K562 (cell line): ENCODE measurements around the gene ZNF318. TPM values are rescaled to one million over a fixed set of nuclear protein-coding genes. Genes with fewer than 3 reads are reported as not detected.
A peak's percentile ranks its signal among the peaks of the same experiment; 100 is the strongest.

ENCODE experiments used
- ARID3A ChIP-seq: IDR thresholded peaks from 2 replicates; pipeline ENCODE4 v1.6.1; 2012; ENCODE audit warnings: low read depth, low read length, improper control_type of control experiment, borderline replicate concordance
- BCLAF1 ChIP-seq, 2 experiments: fragments of 450-650 bp in 1 of 2; IDR thresholded peaks; 2 replicates each; pipeline ENCODE4 v1.6.1; 2011 to 2017; ENCODE audit warnings: low read depth in 2 of 2, antibody characterized with exemption in 1 of 2, borderline replicate concordance in 1 of 2, low read length in 1 of 2, mild to moderate bottlenecking in 1 of 2, mixed read lengths in 1 of 2; ENCODE audit not compliant: control insufficient read depth in 1 of 2
- CHD1 ChIP-seq: fragments of 200-600 bp; sonication (generic); IDR thresholded peaks from one replicate; pipeline ENCODE4 v1.6.1; 2012; ENCODE audit warnings: mild to moderate bottlenecking, moderate library complexity, low read length, inconsistent platforms
- CTCF ChIP-seq, 3 experiments: IDR thresholded peaks in 2 of 3; conservative IDR thresholded peaks in 1 of 3; 2 replicates each; pipeline ENCODE4 v1.5.1; 2011 to 2012; ENCODE audit warnings: low read length in 3 of 3, mild to moderate bottlenecking in 3 of 3, control low read depth in 2 of 3, improper control_type of control experiment in 1 of 3, inconsistent platforms in 1 of 3, low read depth in 1 of 3, mixed read lengths in 1 of 3, moderate library complexity in 1 of 3; ENCODE audit not compliant: insufficient read depth in 2 of 3
- DIDO1 ChIP-seq: fragments of 450-650 bp; IDR thresholded peaks from 2 replicates; pipeline ENCODE4 v1.6.1; 2016; ENCODE audit warnings: low read depth, missing biosample characterization, missing genetic modification characterization
- FOXJ2 ChIP-seq: fragments of 200-800 bp; sonication (Bioruptor generic); IDR thresholded peaks from 2 replicates; pipeline ENCODE4 v1.6.1; 2016; ENCODE audit warnings: missing genetic modification characterization, missing compliant biosample characterization
- HNRNPK ChIP-seq: fragments of 200-400 bp; formaldehyde crosslinking; IDR thresholded peaks from one replicate; pipeline ENCODE4 v1.6.1; 2018; ENCODE audit warnings: mild to moderate bottlenecking, low read depth, low read length; ENCODE audit not compliant: poor library complexity, severe bottlenecking
- NR2F6 ChIP-seq: fragments of 450-650 bp; formaldehyde crosslinking; IDR thresholded peaks from 2 replicates; pipeline ENCODE4 v1.4.0; 2020; ENCODE audit warnings: mild to moderate bottlenecking
- PHF21A ChIP-seq: fragments of 450-650 bp; IDR thresholded peaks from 2 replicates; pipeline ENCODE4 v1.6.1; 2017; ENCODE audit warnings: low read depth, borderline replicate concordance
- SAP30 ChIP-seq: fragments of 200-600 bp; sonication (generic); IDR thresholded peaks from 2 replicates; pipeline ENCODE4 v1.6.1; 2012; ENCODE audit warnings: borderline replicate concordance, low read depth, mild to moderate bottlenecking, moderate library complexity, low read length, control low read depth, inconsistent platforms; ENCODE audit not compliant: insufficient read depth, poor library complexity, severe bottlenecking
- SMAD1 ChIP-seq: fragments of 150-350 bp; IDR thresholded peaks from 2 replicates; pipeline ENCODE4 v1.6.1; 2014; ENCODE audit warnings: low read length, low read depth; ENCODE audit not compliant: partially characterized antibody
- SMARCC2 ChIP-seq: fragments of 450-650 bp; IDR thresholded peaks from 2 replicates; pipeline ENCODE4 v1.6.1; 2017; ENCODE audit warnings: antibody characterized with exemption, moderate library complexity, mild to moderate bottlenecking, low read depth
- SMC3 ChIP-seq: conservative IDR thresholded peaks from 2 replicates; pipeline ENCODE4 v1.6.1; 2011; ENCODE audit warnings: low read depth, low read length, improper control_type of control experiment; ENCODE audit not compliant: insufficient read depth
- ZFP91 ChIP-seq: sonication (generic); formaldehyde crosslinking; IDR thresholded peaks from 2 replicates; pipeline ENCODE4 v1.8.0; 2022; ENCODE audit warnings: mild to moderate bottlenecking, missing genetic modification reagents
- ZNF668 ChIP-seq: fragments of 250-450 bp; sonication (Bioruptor Pico); IDR thresholded peaks from 2 replicates; pipeline ENCODE4 v1.8.0; 2022; ENCODE audit warnings: mild to moderate bottlenecking, inconsistent platforms
- ZNF696 ChIP-seq: fragments of 250-450 bp; sonication (Bioruptor Pico); conservative IDR thresholded peaks from 2 replicates; pipeline ENCODE4 v1.4.0; 2020; ENCODE audit warnings: mild to moderate bottlenecking, moderate library complexity
- polyA plus RNA-seq, 8 experiments: library from polyadenylated mRNA; depleted of rRNA in 4 of 8; stranded (reverse) in 5 of 8; unstranded in 3 of 8; fragments of >200 nt; fragmentation: Nextera tagmentation in 2 of 8; fragmentation: Illumina TruSeq in 1 of 8; extraction: Ambion mirVana in 2 of 8; extraction: Trizol in 1 of 8; gene quantifications; 2 replicates each; pipeline versions ENCODE4 v1.2.1 to v1.2.3, GENCODE V29; 2011 to 2014; ENCODE audit warnings: inconsistent platforms in 1 of 8, missing spikeins in 1 of 8
- total RNA-seq, 7 experiments: library from RNA; depleted of rRNA in 6 of 7; stranded (reverse); fragments of >200 nt in 6 of 7; fragmentation: Illumina TruSeq in 2 of 7; extraction: Trizol in 2 of 7; gene quantifications; 2 replicates each; pipeline versions ENCODE4 v1.2.1 to v1.2.3, GENCODE V29; 2011 to 2021; ENCODE audit warnings: low replicate concordance in 1 of 7

Gene ZNF318
- total and polyA plus RNA-seq, 9 of the 15 experiments (the other 6 are each of a cell fraction or from before 2014, with no cell fraction given) = 3.2 to 19.0 (median 9.2) TPM

GRCh38 chr6:43308101-43308989 is 61.1 kb downstream of the ZNF318 start, which contains the start of gene CRIP3 (continued):
- TF ChIP-seq CTCF (IDR thresholded peaks at IDR 0.05 in 2 of 3, conservative IDR thresholded peaks at IDR 0.05 in 1 of 3; ENCODE audit: insufficient read depth in 2 of 3, low read depth in 1 of 3, low read length in 3 of 3) = peak; percentile 20 to 44 (median 40); a peak in 2 of 6 replicates
- no peak for TF ChIP-seq SMC3
- no peak for TF ChIP-seq SMARCC2
- TF ChIP-seq DIDO1 = no peak
- no peak for TF ChIP-seq ARID3A
- no peak for TF ChIP-seq FOXJ2 (tag)
- no peak for TF ChIP-seq SAP30
- TF ChIP-seq ZNF668 = no peak
- TF ChIP-seq CHD1 = no peak
- no peak for TF ChIP-seq ZFP91
- TF ChIP-seq BCLAF1 (IDR thresholded peaks at IDR 0.05; ENCODE audit: borderline replicate concordance in 1 of 2, control insufficient read depth in 1 of 2, low read depth in 2 of 2, low read length in 1 of 2) = no peak
- TF ChIP-seq SMAD1 = no peak
- no peak for TF ChIP-seq HNRNPK
- TF ChIP-seq NR2F6 = no peak
- TF ChIP-seq ZNF696 (CRISPR knock-in tag) = no peak
- no peak for TF ChIP-seq PHF21A
